Keratinocyte (primary cell): ENCODE results near the gene CIZ1. TPM values are rescaled to one million over a fixed set of nuclear protein-coding genes. Genes with fewer than 3 reads are reported as not detected.

Source experiments
- DNase-seq: peaks from one replicate; pipeline ENCODE4 v3.0.0-alpha.2; 2011; ENCODE audit warnings: low read depth, missing footprints, low spot score
- FAIRE-seq: peaks from 2 replicates; lab custom pipeline; 2011; peaks lifted over from hg19 to GRCh38; lab: Jason Lieb, UNC
- H2AFZ ChIP-seq: 2 replicates; pipeline ENCODE4 v1.6.0; 2012; ENCODE audit warnings: low read length, control low read depth, inconsistent platforms; ENCODE audit not compliant: control insufficient read depth
- H3K27ac ChIP-seq: 2 replicates; pipeline ENCODE4 v1.5.1; 2011; ENCODE audit warnings: low read length; ENCODE audit not compliant: control insufficient read depth, insufficient read depth
- H3K27me3 ChIP-seq: 3 replicates; pipeline ENCODE4 v1.6.0; 2011; ENCODE audit warnings: low read length; ENCODE audit not compliant: control insufficient read depth, insufficient read depth; ENCODE audit errors: extremely low read depth
- H3K36me3 ChIP-seq, 2 experiments: 2 replicates in 1 of 2; 3 replicates in 1 of 2; pipeline ENCODE4 v1.5.1; 2011; ENCODE audit warnings: low read length in 2 of 2, mild to moderate bottlenecking in 1 of 2; ENCODE audit not compliant: control insufficient read depth in 2 of 2, insufficient read depth in 2 of 2; ENCODE audit errors: extremely low read depth in 1 of 2
- H3K4me1 ChIP-seq: 3 replicates; pipeline ENCODE4 v1.5.1; 2011; ENCODE audit warnings: low read length; ENCODE audit not compliant: control insufficient read depth, insufficient read depth; ENCODE audit errors: extremely low read depth
- H3K4me2 ChIP-seq: 3 replicates; pipeline ENCODE4 v1.6.0; 2011; ENCODE audit warnings: low read depth, low read length; ENCODE audit not compliant: control insufficient read depth, insufficient read depth; ENCODE audit errors: extremely low read depth
- H3K4me3 ChIP-seq, 3 experiments: fragments of 200-600 bp in 1 of 3; sonication (generic) in 1 of 3; 2 replicates in 2 of 3; 3 replicates in 1 of 3; pipeline ENCODE4 v1.5.1; 2011 to 2016; ENCODE audit warnings: low read length in 3 of 3, mild to moderate bottlenecking in 3 of 3, control low read depth in 2 of 3, inconsistent platforms in 1 of 3, low read depth in 1 of 3, mixed read lengths in 1 of 3, mixed run types in 1 of 3, moderate library complexity in 1 of 3; ENCODE audit not compliant: control insufficient read depth in 2 of 3, insufficient read depth in 2 of 3; ENCODE audit errors: extremely low read depth in 1 of 3
- H3K79me2 ChIP-seq: 2 replicates; pipeline ENCODE4 v1.6.0; 2012; ENCODE audit warnings: low read length; ENCODE audit not compliant: control insufficient read depth, insufficient read depth
- H3K9ac ChIP-seq: 3 replicates; pipeline ENCODE4 v1.6.0; 2011; ENCODE audit warnings: low read length; ENCODE audit not compliant: control insufficient read depth, insufficient read depth; ENCODE audit errors: extremely low read depth
- H3K9me1 ChIP-seq: 3 replicates; pipeline ENCODE4 v1.6.0; 2011; ENCODE audit warnings: low read length; ENCODE audit not compliant: control insufficient read depth, insufficient read depth; ENCODE audit errors: extremely low read depth
- H3K9me3 ChIP-seq: 2 replicates; pipeline ENCODE4 v1.5.1; 2012; ENCODE audit warnings: low read depth, low read length; ENCODE audit not compliant: control insufficient read depth
- H4K20me1 ChIP-seq: 3 replicates; pipeline ENCODE4 v1.6.0; 2011; ENCODE audit warnings: low read length; ENCODE audit not compliant: control insufficient read depth, insufficient read depth; ENCODE audit errors: extremely low read depth
- EZH2 ChIP-seq: IDR thresholded peaks from one replicate; pipeline ENCODE4 v1.6.1; 2012; ENCODE audit warnings: inconsistent platforms, mild to moderate bottlenecking, low read length, moderate library complexity
- dilution Hi-C: fragments of 300-500 bp; cut with MboI; formaldehyde crosslinking; loops from one replicate; pipeline ENCODE4 v1.7.0; 2020; ENCODE audit warnings: low sequenced_read_pairs; ENCODE audit not compliant: extremely low pct_ligation_motif_present
- polyA plus RNA-seq, 5 experiments: library from polyadenylated mRNA; depleted of rRNA in 3 of 5; stranded (reverse) in 3 of 5; stranded (forward) in 1 of 5; unstranded in 1 of 5; fragments of >200 nt; gene quantifications; 1 replicate in 1 of 5; 2 replicates in 3 of 5; 3 replicates in 1 of 5; pipeline versions ENCODE4 v1.2.1 to v1.2.3, GENCODE V29; 2011 to 2012; ENCODE audit warnings: missing spikeins in 2 of 5, low read depth in 1 of 5, low replicate concordance in 1 of 5
- TF ChIP-seq, protein P1 (sequence below), 3 experiments: IDR thresholded peaks in 1 of 3; conservative IDR thresholded peaks in 1 of 3; optimal IDR thresholded peaks in 1 of 3; 2 replicates in 2 of 3; 3 replicates in 1 of 3; pipeline versions ENCODE3 to v1.5.1; 2011; ENCODE audit warnings: low read length in 3 of 3, mild to moderate bottlenecking in 3 of 3, moderate library complexity in 2 of 3, control low read depth in 1 of 3, inconsistent platforms in 1 of 3; ENCODE audit not compliant: insufficient read depth in 2 of 3; ENCODE audit errors: extremely low read depth in 1 of 3

The CIZ1 gene
- polyA plus RNA-seq, 1 donor (not counting 4 experiments of a cell fraction or from before 2014, with no cell fraction given): 23.5 TPM

DNA sequence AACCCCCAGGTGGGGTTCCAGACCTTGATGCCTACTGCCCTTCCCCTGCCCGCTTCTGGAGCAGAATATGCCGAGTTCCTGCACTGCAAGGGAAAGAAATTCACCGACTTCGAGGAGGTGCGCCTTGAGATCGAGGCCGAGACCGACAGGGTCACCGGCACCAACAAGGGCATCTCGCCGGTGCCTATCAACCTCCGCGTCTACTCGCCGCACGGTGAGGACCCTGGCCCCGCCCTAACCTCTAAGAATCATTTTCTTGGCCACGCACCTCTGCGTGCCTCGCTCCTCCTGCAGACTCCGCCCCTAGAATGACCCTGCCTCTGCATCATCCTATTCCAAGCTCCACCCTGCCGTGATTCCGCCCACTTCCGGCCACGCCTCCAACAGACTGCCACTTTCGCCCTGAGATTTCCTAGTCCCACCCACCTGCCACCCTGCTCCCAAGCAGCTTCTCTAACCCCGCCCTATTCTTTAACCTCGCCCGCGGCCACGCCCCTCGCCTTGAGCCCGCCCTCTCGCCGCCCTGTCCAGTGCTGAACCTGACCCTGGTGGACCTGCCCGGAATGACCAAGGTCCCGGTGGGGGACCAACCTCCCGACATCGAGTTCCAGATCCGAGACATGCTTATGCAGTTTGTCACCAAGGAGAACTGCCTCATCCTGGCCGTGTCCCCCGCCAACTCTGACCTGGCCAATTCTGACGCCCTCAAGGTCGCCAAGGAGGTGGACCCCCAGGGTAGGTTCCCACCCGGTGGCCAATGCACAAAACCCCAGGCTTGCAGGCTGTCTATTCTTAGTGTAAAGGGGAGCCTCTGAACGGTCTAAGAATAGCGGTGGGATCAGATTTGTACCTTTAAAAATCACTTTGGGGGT is 27.4 kb upstream of the CIZ1 start:
- TF ChIP-seq, protein P1, sequence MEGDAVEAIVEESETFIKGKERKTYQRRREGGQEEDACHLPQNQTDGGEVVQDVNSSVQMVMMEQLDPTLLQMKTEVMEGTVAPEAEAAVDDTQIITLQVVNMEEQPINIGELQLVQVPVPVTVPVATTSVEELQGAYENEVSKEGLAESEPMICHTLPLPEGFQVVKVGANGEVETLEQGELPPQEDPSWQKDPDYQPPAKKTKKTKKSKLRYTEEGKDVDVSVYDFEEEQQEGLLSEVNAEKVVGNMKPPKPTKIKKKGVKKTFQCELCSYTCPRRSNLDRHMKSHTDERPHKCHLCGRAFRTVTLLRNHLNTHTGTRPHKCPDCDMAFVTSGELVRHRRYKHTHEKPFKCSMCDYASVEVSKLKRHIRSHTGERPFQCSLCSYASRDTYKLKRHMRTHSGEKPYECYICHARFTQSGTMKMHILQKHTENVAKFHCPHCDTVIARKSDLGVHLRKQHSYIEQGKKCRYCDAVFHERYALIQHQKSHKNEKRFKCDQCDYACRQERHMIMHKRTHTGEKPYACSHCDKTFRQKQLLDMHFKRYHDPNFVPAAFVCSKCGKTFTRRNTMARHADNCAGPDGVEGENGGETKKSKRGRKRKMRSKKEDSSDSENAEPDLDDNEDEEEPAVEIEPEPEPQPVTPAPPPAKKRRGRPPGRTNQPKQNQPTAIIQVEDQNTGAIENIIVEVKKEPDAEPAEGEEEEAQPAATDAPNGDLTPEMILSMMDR (optimal IDR thresholded peaks at IDR 0.05 in 1 of 3, IDR thresholded peaks at IDR 0.05 in 1 of 3, conservative IDR thresholded peaks at IDR 0.05 in 1 of 3; ENCODE audit: extremely low read depth in 1 of 3, insufficient read depth in 2 of 3, low read length in 3 of 3): no peak
- TF ChIP-seq EZH2: no peak
- peak overlapping the region; percentile 16 to 72 (median 58) for H3K4me3 ChIP-seq
- peak overlapping the region; percentile 54 for H3K9ac ChIP-seq
- H3K4me1 ChIP-seq: peaks cover 10% of the 10 kb centered on the region
- H3K4me2 ChIP-seq: peak overlapping the region; percentile 92
- peaks cover 3% of the 10 kb centered on the region for H3K27me3 ChIP-seq
- H3K27ac ChIP-seq: peak overlapping the region; percentile 14
- peak overlapping the region; percentile 94 for H2AFZ ChIP-seq
- H3K9me1 ChIP-seq: no peaks in the 10 kb centered on the region
- DNase-seq (peak; percentile 85), FAIRE-seq (peak; percentile 81)
- H3K36me3 ChIP-seq: no peaks in the 10 kb centered on the region
- no peaks in the 10 kb centered on the region for H4K20me1 ChIP-seq
- dilution Hi-C loops: no loop called here
- no peaks in the 10 kb centered on the region for H3K9me3 ChIP-seq
- H3K79me2 ChIP-seq: no peaks in the 10 kb centered on the region

DNA sequence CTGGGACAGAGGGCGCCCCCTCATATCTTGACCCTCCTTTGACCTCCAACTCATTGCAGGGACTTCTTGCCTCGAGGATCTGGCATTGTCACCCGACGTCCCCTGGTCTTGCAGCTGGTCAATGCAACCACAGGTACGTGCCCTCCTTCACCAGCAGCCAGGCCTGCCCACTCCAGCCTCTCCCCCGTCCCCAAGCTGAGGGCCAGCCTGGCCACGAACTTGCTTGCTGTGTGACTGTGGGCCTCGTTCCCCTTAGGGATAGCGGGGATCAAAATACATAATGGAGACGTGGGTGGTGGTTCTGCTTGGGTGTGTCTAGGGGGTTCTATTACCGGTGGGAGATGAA is 26.8 kb upstream of the CIZ1 start:
- H3K9me1 ChIP-seq: no peaks in the 10 kb centered on the region
- H2AFZ ChIP-seq: peak overlapping the region; percentile 94
- H3K4me2 ChIP-seq: peak overlapping the region; percentile 92
- no peak for FAIRE-seq
- H3K4me1 ChIP-seq: peaks cover 10% of the 10 kb centered on the region
- no peak for DNase-seq
- H3K9ac ChIP-seq: peak overlapping the region; percentile 54
- dilution Hi-C loops: no loop called here
- H3K9me3 ChIP-seq: no peaks in the 10 kb centered on the region
- no peaks in the 10 kb centered on the region for H3K79me2 ChIP-seq
- H3K27me3 ChIP-seq: peaks cover 5% of the 10 kb centered on the region
- no peaks in the 10 kb centered on the region for H4K20me1 ChIP-seq
- H3K4me3 ChIP-seq: peak overlapping the region; percentile 16 to 72 (median 58)
- no peak overlapping the region for H3K27ac ChIP-seq
- H3K36me3 ChIP-seq: no peaks in the 10 kb centered on the region
- no peak for TF ChIP-seq EZH2
- TF ChIP-seq, protein P1 (optimal IDR thresholded peaks at IDR 0.05 in 1 of 3, IDR thresholded peaks at IDR 0.05 in 1 of 3, conservative IDR thresholded peaks at IDR 0.05 in 1 of 3; ENCODE audit: extremely low read depth in 1 of 3, insufficient read depth in 2 of 3, low read length in 3 of 3): no peak
